HG03135 (cell line): ENCODE measurements around the gene GRIP2.

Experiments used
- ATAC-seq: cut with Tn5 transposase; IDR thresholded peaks from one replicate; pipeline ENCODE4 v1.9.1; 2021; ENCODE audit warnings: mild to moderate bottlenecking, moderate library complexity; ENCODE audit not compliant: unreplicated experiment

The GRIP2 gene

DNA sequence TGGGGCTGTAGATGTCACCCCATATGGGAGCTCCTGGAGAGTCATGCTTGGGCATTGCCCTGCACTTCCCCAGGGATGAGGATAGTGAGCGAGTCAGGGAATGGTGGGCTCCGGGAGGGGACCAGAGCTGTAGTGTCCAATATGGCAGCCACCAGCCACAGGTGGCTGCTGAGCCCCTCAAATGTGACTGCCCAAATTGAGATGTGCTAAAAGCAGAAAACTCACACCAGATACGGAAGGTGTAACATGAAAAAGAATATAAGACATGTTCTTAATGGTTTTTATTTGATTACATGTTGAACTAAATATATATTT lies 31.7 kb downstream of the GRIP2 start:
- ATAC-seq, result no peak

DNA sequence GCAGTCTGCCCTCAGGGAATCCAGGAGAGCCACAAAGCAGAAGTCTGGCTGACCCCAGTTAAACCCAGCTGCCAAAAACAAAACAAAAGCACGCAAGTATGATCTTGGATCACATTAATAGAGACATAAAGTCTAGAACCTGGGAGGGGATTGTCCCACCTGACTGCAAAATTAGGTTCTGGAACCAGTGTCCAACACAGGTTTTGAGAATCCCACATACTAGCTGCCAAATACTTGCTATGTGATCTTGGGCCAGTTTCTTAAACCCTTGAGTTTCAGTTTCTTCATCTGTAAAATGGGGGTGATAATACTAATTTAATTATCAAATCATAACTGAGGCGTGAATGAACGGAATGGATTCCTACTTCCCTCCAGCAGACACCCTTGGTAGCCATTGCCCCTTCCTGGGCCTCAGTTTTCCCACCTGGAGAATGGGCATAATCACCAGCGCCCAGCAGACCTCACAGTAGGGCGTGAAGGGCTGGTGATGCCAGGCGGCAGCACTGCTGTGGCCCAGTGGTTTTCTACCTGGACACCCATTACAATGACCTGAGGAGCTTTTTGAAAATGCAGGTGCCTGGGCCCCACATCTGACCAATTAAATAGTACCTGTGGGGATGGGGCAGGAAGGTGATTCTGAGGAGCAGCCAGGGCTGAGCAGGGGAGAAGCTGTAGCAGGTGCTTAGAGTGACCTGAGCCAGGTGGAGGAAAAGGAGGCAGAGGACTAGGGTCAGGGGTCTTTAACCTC lies 32.2 kb downstream of the GRIP2 start:
- ATAC-seq, result no peak

DNA sequence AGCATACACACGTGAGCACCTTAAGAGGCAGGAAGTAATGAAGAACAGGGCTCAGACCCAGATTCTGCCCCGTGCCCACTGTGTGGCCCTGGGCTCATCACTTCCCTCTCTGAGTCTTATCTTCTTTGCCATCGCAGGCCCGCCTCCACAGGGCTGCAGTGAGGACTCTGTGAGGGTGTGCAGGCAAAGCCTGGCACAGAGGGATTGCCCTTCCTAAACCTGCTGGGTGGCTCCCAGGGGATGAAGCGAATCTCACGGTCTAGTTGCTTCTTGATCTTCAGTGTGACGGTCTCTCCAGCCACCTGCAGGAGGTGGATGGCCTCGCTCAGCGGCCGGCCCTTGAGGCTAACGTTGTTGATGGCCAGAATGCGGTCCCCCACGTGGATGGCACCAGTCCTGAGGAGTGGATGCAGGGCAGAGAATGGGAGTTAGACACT lies 32.8 kb downstream of the GRIP2 start:
- ATAC-seq, result no peak

DNA sequence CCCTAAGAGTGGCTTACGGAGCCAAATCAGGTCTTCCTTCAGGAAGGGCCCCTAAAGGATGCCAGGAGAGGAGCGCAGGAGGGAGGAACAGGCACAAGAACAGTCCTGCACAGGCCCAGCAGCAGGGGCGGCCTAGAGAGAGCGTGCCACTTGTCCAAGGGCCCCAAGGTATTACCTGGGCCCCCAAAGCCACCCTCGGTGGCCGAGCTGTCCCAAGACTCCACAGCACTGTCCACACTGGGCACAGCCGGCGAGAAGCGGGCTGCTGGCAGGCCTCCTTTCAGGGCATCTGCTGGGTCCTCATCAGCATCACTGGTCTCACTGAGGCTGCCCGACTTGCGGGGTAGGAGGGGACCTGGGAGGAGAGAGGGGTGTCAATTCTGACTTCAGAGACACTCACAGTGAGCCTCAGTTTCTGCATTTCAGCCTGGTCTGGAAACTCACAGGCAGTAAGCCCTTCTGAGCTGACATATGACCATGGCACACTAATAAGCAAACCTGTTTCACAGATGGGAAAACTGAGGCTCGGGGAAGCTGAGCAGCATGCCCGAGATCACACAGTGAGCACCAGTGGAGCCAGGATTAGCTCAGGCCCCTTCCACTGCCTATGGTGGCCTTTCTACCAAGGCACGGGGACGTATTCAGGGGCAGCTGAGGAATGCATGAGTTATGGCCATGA lies 33.4 kb downstream of the GRIP2 start:
- no peak for ATAC-seq

- ATAC-seq, result no peak
These were observed 34.2 kb downstream of the GRIP2 start for GRCh38 chr3:14505803-14506500.

DNA sequence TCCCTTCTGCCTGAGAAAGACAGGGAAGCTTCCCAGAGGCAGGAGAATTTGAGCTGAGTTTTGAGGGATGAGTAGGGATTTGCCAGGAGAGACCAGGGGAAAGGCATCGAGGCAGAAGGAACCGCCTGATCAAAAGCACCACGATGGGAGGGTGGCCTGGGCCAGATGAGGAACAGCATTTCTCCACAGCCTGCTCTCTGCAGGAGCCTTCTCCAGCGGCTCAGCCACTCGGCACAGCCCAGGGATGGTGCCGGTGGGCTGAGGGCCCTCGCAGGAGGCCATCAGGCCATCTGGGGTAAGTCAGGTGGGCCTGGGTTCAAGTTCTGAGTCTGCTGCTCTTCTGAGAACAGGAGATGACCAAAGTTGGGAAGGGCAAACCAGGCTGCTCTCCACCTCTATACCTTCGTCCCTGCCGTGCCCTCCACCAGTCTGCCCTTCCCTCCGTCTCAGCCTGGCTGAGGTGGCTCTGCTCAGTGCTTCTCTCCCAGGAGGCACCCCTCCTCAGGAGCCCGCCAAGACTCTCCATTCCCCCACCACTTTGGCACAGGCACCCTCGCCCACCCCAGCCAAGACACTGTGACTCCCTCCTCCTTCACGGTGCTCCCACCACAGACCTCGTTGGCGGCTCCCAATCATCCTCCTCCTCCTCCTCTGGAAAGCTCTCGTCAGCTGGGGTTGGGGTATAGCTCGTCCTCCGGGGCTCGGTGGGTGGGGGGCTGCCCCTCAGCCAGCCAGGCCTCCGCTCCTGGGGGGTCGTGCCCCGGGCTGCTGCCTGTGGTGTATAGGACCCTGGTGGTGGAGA lies 34.9 kb downstream of the GRIP2 start:
- no peak for ATAC-seq

GRCh38 chr3:14503706-14504065 lies 36.5 kb downstream of the GRIP2 start:
- ATAC-seq, result no peak

DNA sequence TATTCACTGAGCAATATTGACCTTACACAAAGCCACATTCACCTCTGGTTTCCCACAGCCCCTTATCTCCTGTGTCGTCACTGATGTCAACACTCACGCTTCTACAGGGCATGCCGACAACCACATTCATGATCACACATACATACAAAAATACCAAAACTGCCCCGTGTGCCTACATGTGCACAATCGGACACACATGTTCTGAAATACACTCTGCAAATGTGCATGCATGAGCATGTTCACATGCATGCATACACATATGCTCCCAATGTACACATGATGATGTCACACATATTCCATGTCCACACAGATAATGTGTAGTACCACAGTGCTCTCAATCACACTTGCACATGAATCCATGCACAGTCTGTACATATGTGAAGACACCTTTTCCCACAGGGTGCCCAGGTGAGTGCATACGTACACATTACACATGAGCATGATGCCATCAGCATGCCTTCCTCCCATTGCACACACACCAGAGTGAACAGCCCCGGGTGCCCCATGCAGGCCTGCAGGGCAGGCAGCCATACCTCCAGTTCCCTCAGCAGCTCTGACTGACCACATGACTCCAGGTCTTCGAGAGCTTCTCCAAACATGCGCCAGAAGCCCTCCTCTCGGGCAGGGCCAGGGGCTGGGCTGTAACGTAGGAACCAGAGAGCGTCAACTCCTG lies 37.0 kb downstream of the GRIP2 start:
- no peak for ATAC-seq

DNA sequence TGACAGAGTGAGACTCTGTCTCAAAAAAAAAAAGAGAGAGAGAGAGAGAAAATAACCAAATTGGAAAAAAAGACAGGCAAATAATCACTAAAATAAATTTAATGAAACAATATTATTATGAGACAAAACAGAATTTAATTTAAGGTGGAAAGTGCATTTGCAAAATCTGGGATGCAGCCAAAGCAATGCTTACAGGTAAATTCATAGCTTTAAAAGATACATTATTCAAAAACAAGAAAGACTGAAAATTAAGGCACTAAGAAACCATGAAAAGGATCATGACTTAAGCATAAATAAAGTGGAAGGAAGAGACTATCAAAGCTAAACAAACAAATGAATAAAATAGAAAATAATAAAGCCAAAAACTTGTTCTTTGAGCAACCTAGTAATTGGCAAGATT lies 37.7 kb downstream of the GRIP2 start:
- ATAC-seq, result no peak

GRCh38 chr3:14497321-14497720 lies 42.8 kb downstream of the GRIP2 start:
- no peak for ATAC-seq

GRCh38 chr3:14496351-14496750 lies 43.8 kb downstream of the GRIP2 start:
- ATAC-seq, result no peak

GRCh38 chr3:14494973-14495300 lies 45.2 kb downstream of the GRIP2 start:
- ATAC-seq, result no peak

- ATAC-seq, result no peak
These were observed 45.7 kb downstream of the GRIP2 start for GRCh38 chr3:14494279-14494972.

DNA sequence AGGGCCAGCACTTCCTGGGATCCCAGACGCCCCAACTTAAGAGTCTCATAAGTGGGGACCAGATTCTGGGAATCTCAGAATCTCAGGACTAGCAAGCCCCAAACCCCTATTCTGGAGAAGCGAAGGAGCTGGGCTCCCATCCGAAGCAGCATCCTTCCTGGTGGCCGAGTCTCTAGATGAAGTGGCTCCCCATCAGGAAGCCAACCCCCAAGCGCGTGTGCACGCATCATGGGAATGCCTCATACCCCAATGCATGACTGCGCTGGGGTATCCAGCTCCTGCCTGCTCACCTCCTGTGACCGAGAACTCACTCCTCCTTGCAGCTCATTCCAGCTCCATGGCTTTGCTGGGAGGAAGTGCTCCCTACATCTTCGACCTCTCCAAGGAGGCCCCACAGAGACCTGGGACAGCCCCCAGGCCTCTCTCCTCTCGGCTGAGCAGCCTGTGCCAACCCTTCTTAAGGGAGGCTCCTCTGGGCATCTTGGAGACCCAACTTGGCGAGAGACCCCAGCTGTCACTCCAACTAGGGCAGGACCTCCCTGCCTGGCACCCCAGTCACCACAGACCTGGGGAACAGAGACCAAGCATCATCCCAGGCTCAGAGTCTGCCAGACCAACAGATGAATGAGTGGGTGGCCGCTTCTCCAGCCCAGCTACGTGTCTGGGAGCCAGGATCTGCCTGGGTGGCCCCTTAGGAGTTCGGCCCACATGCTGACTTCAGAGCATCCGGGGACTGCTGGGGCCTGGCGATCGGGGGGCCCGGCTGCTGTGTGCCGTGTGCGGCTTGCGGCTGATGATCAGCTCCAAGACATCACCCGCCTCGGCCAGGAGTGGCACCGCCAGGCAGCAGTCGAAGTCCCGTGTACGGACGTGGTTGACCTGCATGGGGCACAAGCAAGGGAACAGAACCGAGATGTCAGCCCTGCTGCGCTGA lies 46.9 kb downstream of the GRIP2 start:
- ATAC-seq, result no peak

- no peak for ATAC-seq
These were observed 48.5 kb downstream of the GRIP2 start for GRCh38 chr3:14491396-14492190.

GRCh38 chr3:14490831-14491230 lies 49.3 kb downstream of the GRIP2 start:
- ATAC-seq, result no peak

DNA sequence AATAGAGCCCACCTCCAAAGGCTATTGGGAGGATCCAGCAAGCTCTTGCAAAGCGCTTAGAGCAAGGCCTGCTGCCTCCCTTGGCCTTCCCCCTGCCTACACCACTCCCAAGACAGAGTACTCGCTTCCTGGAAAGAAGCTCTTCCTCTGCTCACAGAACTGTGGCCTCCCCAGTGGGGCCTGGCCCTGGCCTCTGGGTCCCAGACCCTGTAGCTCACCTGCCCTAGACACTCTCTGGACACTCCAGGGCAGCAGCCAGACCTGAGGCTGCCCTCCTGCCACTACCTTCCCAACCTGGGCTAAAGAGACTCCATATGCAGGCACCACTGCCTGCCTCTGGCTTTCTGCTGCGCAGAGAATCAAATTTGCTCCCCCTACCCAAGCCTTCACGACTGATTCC lies 49.9 kb downstream of the GRIP2 start:
- ATAC-seq, result no peak

- no peak for ATAC-seq
These were observed 50.5 kb downstream of the GRIP2 start for GRCh38 chr3:14489641-14490040.
